ENCODE data around the gene PHEX. TPM values are rescaled to one million over a fixed set of nuclear protein-coding genes. Genes with fewer than 3 reads are reported as not detected.

The PHEX gene
- total and polyA plus RNA-seq, 7 donors = 0.01 to 0.11 (median 0.04) TPM; not detected in 3

DNA sequence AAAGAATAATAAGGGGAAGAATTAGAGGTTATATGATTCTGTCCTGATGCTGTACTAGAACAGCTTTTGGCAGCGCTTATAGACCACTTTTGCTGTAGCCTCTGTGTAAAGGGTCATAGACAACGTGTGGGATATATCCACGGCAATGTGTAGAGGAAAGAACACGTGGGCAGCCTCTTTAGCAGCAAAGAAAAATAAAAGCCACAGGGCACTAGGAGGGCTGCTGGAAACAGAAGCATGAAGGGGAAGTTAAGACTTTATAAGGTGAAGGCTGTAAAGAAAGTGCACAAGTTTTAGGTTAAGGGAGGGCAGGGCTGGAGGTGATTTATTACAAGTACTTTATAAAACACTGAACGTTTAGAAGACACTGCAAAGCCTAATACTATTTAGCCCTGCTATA, 20.1 kb upstream of the PHEX start:
- Histone ChIP-seq H3K27me3 (ENCODE audit: insufficient read depth in 3 of 3, low read length in 2 of 3) (no peaks in the 10 kb centered on the region), H3K36me3 (ENCODE audit: insufficient read depth in 1 of 2, low read depth in 1 of 2) (no peaks in the 10 kb centered on the region), H3K9me3 (peaks cover 7% of the 10 kb centered on the region), H3K4me1 (no peaks in the 10 kb centered on the region), H3K4me3 (no peak overlapping the region), H3K27ac (no peak overlapping the region)
- ATAC-seq (no peak), DNase-seq (no peak)
- TF ChIP-seq, protein P1, sequence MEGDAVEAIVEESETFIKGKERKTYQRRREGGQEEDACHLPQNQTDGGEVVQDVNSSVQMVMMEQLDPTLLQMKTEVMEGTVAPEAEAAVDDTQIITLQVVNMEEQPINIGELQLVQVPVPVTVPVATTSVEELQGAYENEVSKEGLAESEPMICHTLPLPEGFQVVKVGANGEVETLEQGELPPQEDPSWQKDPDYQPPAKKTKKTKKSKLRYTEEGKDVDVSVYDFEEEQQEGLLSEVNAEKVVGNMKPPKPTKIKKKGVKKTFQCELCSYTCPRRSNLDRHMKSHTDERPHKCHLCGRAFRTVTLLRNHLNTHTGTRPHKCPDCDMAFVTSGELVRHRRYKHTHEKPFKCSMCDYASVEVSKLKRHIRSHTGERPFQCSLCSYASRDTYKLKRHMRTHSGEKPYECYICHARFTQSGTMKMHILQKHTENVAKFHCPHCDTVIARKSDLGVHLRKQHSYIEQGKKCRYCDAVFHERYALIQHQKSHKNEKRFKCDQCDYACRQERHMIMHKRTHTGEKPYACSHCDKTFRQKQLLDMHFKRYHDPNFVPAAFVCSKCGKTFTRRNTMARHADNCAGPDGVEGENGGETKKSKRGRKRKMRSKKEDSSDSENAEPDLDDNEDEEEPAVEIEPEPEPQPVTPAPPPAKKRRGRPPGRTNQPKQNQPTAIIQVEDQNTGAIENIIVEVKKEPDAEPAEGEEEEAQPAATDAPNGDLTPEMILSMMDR (IDR thresholded peaks at IDR 0.05) = no peak
- intact Hi-C loops (cut with DNase I) = no loop called here
- 43 to 51% (median 44%) methylated on average over 5 of the region's 5 CpGs for WGBS, 3 donors

DNA sequence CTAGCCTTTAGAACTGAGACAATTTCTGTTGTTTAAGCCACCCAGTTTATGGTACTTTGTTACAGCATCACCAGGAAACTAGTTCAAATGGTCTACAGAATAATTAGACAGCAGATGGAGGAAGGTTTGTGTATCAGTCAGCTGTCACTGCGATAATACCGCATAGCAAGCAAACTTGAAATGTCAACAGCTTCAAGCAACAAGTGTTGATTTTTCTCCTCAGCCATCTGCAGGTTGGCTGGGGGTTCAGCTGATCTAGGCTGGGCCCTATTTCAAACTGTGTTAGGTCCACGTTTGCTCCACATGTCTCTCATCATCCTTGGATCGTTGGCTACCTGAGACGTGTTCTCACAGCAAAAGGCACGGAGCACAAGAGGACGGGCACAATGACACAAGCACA, 19.2 kb upstream of the PHEX start:
- H3K27ac ChIP-seq = no peak overlapping the region
- intact Hi-C loops (cut with DNase I) = no loop called here
- no peaks in the 10 kb centered on the region for H3K27me3 ChIP-seq (ENCODE audit: insufficient read depth in 3 of 3, low read length in 2 of 3)
- H3K36me3 ChIP-seq (ENCODE audit: insufficient read depth in 1 of 2, low read depth in 1 of 2) = no peaks in the 10 kb centered on the region
- peaks cover 7% of the 10 kb centered on the region for H3K9me3 ChIP-seq
- DNase-seq (no peak), ATAC-seq (no peak)
- no peak overlapping the region for H3K4me3 ChIP-seq
- 67 to 73% (median 71%) methylated on average over 7 of the region's 7 CpGs for WGBS, 3 donors
- TF ChIP-seq, protein P1 (IDR thresholded peaks at IDR 0.05) = no peak
- H3K4me1 ChIP-seq = no peaks in the 10 kb centered on the region

DNA sequence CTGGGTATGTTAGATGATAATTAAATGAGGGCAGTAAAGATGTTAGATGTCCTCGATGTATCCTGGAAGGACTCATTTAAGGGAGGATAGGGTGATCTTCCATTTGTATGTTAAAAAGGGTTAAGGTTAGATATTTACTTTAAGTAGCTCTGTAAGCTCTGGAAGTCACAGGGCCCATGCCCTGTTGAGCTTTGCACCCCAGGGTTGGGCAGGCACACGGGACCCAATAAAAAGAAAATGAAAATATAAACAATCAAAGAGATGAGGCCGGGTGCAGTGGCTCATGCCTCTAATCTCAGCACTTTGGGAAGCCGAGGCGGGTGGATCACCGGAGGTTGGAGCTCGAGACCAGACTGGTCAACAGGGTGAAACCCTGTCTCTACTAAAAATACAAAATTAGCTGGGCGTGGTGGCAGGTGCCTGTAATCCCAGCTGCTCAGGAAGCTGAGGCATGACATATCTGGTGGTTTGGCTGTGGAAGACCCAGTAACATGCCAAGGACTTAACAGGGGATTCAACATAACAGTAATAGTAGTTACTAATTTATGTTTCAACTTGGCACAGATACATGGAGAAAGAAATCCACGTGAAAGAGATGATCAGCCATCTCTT, 16.9 kb upstream of the PHEX start:
- Histone ChIP-seq H3K4me3 (no peak overlapping the region), H3K27me3 (ENCODE audit: insufficient read depth in 3 of 3, low read length in 2 of 3) (no peaks in the 10 kb centered on the region), H3K4me1 (no peaks in the 10 kb centered on the region), H3K36me3 (ENCODE audit: insufficient read depth in 1 of 2, low read depth in 1 of 2) (no peaks in the 10 kb centered on the region), H3K27ac (no peak overlapping the region), H3K9me3 (no peaks in the 10 kb centered on the region)
- TF ChIP-seq, protein P1 (IDR thresholded peaks at IDR 0.05) = no peak
- WGBS, 3 donors = 30 to 40% (median 39%) methylated on average over 9 of the region's 9 CpGs
- DNase-seq = no peak
- peak in 2 of 4 donors; percentile 36 to 86 for ATAC-seq
- intact Hi-C loops (cut with DNase I) = no loop called here

DNA sequence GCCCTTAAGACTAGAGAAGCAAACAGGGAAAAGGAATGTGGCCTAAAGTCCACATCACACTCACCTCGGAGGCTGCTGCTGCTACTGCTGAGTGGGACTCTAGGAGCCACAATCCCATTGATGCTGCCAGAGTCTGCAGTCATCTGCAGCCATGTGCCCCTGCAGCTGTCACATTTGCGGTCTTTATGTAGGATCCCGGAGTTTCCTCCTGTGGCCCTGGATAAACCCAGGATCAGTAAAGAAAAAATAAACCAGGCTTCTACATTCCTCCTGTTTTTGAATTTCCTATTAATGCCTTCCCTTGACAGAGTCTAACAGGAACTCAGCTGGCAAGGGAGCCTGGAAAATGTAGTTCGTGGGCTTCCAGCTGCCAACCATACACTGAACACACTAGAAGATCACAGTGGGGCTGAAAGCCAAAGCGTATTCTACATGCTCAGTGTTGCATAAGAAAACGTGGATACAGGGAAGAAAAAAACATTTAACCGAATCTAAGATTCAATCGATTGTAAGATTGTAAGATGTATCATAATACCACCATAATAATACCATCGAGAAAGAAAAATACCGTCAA, 10.3 kb upstream of the PHEX start:
- Histone ChIP-seq H3K36me3 (ENCODE audit: insufficient read depth in 1 of 2, low read depth in 1 of 2) (no peaks in the 10 kb centered on the region), H3K4me1 (no peaks in the 10 kb centered on the region), H3K27ac (no peak overlapping the region), H3K4me3 (no peak overlapping the region), H3K9me3 (no peaks in the 10 kb centered on the region), H3K27me3 (ENCODE audit: insufficient read depth in 3 of 3, low read length in 2 of 3) (no peaks in the 10 kb centered on the region)
- TF ChIP-seq, protein P1 (IDR thresholded peaks at IDR 0.05) = no peak
- intact Hi-C loops (cut with DNase I) = no loop called here
- WGBS, 3 donors = 40 to 48% (median 47%) methylated on average over 10 of the region's 10 CpGs
- ATAC-seq (no peak), DNase-seq (no peak)

DNA sequence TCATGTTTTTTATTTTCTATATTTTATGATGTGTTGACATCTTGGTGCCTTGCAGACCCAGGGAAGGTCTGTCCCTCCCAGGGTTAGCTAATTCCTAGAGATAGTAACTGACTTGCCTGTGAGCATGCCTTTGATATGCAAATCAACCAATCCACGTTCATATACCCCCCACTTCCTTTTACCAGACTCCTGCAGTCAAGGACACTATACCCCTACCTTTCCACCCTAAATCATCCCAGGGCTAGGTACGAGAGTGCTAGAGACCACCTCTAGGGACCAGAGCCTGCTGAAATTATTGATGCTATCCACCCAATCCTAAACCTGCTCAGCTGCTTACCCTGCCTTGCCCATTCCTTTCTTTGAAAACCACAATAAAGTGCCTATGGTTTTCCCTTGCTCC, 7.5 kb upstream of the PHEX start:
- no peak overlapping the region for H3K4me3 ChIP-seq
- H3K9me3 ChIP-seq = no peaks in the 10 kb centered on the region
- ATAC-seq (no peak), DNase-seq (no peak)
- 36 to 64% (median 64%) methylated on average over 2 of the region's 2 CpGs for WGBS, 3 donors
- no peaks in the 10 kb centered on the region for H3K4me1 ChIP-seq
- TF ChIP-seq, protein P1 (IDR thresholded peaks at IDR 0.05) = no peak
- intact Hi-C loops (cut with DNase I) = no loop called here
- H3K27me3 ChIP-seq (ENCODE audit: insufficient read depth in 3 of 3, low read length in 2 of 3) = no peaks in the 10 kb centered on the region
- H3K27ac ChIP-seq = no peak overlapping the region
- H3K36me3 ChIP-seq (ENCODE audit: insufficient read depth in 1 of 2, low read depth in 1 of 2) = no peaks in the 10 kb centered on the region
